Dendritic cell treated with granulocyte-macrophage colony-stimulating factor and Interleukin-4, amounts not matched to agents 40 ng/mL and 50 ng/mL, for 4 days (primary cell): Measurements from ENCODE around the gene RHBDF2.
A peak's percentile ranks its signal among the peaks of the same experiment; 100 is the strongest.

Source experiments
- H3K27ac Mint-ChIP-seq: one replicate; pipeline ENCODE4 v1.8.0; 2022; ENCODE audit warnings: mild to moderate bottlenecking, mixed read lengths
- H3K27me3 Mint-ChIP-seq: one replicate; pipeline ENCODE4 v1.8.0; 2022; ENCODE audit warnings: mild to moderate bottlenecking, mixed read lengths
- H3K36me3 Mint-ChIP-seq: one replicate; pipeline ENCODE4 v1.8.0; 2022; ENCODE audit warnings: low read depth, mixed read lengths
- H3K4me1 Mint-ChIP-seq: one replicate; pipeline ENCODE4 v1.8.0; 2022; ENCODE audit warnings: low read depth, mixed read lengths
- H3K4me3 Mint-ChIP-seq: one replicate; pipeline ENCODE4 v1.8.0; 2022; ENCODE audit warnings: mild to moderate bottlenecking, moderate library complexity, mixed read lengths
- H3K9me3 Mint-ChIP-seq: one replicate; pipeline ENCODE4 v1.8.0; 2022; ENCODE audit warnings: mixed read lengths
- intact Hi-C: fragments of 100-400 bp; cut with micrococcal nuclease; formaldehyde crosslinking; loops from one replicate; pipeline ENCODE4 v1.15.0; 2022

RHBDF2 gene

GRCh38 chr17:76480632-76481031 lies 20.6 kb downstream of the RHBDF2 start:
- Mint-ChIP-seq H3K4me3 (peak overlapping the region; percentile 0), H3K4me1 (peaks cover 51% of the 10 kb centered on the region), H3K36me3 (peaks cover 53% of the 10 kb centered on the region), H3K27me3 (peaks cover 4% of the 10 kb centered on the region), H3K9me3 (no peaks in the 10 kb centered on the region), H3K27ac (peak overlapping the region; percentile 58)
- intact Hi-C loops: no loop called here

DNA sequence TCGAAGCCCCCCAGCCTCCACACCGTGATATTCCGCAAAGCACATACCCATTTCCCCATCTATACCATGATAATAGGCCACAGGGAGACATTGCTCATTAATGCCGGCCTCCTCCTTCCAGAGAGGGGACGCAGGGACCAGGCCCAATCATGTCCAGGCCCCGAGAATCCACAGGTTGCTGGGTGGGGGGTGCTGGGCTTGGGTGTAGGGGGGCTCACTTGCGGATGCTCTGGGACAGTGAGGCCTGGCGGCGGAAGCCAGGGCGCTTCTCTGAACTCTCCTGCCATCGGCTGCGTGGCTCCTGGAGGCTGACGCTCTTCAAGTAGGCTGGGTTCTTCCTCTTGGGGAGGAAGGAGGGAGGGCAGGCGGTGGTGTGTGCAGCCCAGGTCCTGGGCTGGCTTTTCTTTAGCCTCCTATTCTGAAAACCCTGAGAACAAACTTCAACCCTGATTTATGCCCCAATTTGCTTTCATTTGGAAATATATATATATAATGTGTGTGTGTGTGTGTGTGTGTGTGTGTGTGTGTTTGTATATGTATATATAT lies 21.6 kb downstream of the RHBDF2 start:
- H3K36me3 Mint-ChIP-seq: peaks cover 62% of the 10 kb centered on the region
- H3K9me3 Mint-ChIP-seq: no peaks in the 10 kb centered on the region
- peaks cover 2% of the 10 kb centered on the region for H3K27me3 Mint-ChIP-seq
- peaks cover 44% of the 10 kb centered on the region for H3K4me1 Mint-ChIP-seq
- intact Hi-C loops: no loop called here
- H3K27ac Mint-ChIP-seq: no peak overlapping the region
- no peak overlapping the region for H3K4me3 Mint-ChIP-seq

GRCh38 chr17:76478730-76479514 lies 22.3 kb downstream of the RHBDF2 start:
- intact Hi-C loops: no loop called here
- H3K27ac Mint-ChIP-seq: no peak overlapping the region
- no peak overlapping the region for H3K4me3 Mint-ChIP-seq
- H3K9me3 Mint-ChIP-seq: no peaks in the 10 kb centered on the region
- no peaks in the 10 kb centered on the region for H3K27me3 Mint-ChIP-seq
- H3K36me3 Mint-ChIP-seq: peaks cover 64% of the 10 kb centered on the region
- peaks cover 38% of the 10 kb centered on the region for H3K4me1 Mint-ChIP-seq

GRCh38 chr17:76478097-76478496 lies 23.1 kb downstream of the RHBDF2 start:
- Mint-ChIP-seq H3K36me3 (peaks cover 72% of the 10 kb centered on the region), H3K27ac (no peak overlapping the region), H3K4me1 (peaks cover 29% of the 10 kb centered on the region), H3K9me3 (no peaks in the 10 kb centered on the region), H3K4me3 (no peak overlapping the region), H3K27me3 (no peaks in the 10 kb centered on the region)
- intact Hi-C loops: no loop called here

GRCh38 chr17:76477576-76477975 lies 23.6 kb downstream of the RHBDF2 start:
- no peak overlapping the region for H3K4me3 Mint-ChIP-seq
- H3K36me3 Mint-ChIP-seq: peaks cover 77% of the 10 kb centered on the region
- H3K27me3 Mint-ChIP-seq: no peaks in the 10 kb centered on the region
- no peak overlapping the region for H3K27ac Mint-ChIP-seq
- H3K9me3 Mint-ChIP-seq: no peaks in the 10 kb centered on the region
- peaks cover 29% of the 10 kb centered on the region for H3K4me1 Mint-ChIP-seq
- intact Hi-C loops: no loop called here

GRCh38 chr17:76476736-76477135 lies 24.5 kb downstream of the RHBDF2 start:
- Mint-ChIP-seq H3K9me3 (no peaks in the 10 kb centered on the region), H3K4me3 (no peak overlapping the region), H3K4me1 (peaks cover 23% of the 10 kb centered on the region), H3K36me3 (peaks cover 86% of the 10 kb centered on the region), H3K27me3 (no peaks in the 10 kb centered on the region), H3K27ac (no peak overlapping the region)
- intact Hi-C loops: no loop called here

DNA sequence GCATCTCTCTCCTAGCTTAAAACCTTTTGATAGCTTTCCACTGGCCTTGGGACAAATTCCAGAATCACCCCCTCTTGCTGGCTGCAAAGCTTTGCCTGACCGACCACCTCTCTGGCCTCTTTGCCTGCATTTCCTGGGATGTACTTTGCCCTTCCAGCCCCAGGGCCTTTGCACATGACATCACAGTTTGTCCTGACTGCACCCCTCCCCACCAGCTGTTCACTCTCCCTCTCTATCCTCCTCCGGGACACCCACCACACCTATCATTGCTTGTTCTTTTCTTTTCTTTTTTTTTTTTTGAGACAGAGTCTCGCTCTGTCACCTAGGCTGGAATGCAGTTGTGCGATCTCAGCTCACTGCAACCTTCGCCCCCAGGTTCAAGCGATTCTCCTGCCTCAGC lies 25.9 kb downstream of the RHBDF2 start:
- intact Hi-C loops: no loop called here
- H3K27me3 Mint-ChIP-seq: no peaks in the 10 kb centered on the region
- H3K4me3 Mint-ChIP-seq: no peak overlapping the region
- H3K9me3 Mint-ChIP-seq: no peaks in the 10 kb centered on the region
- no peak overlapping the region for H3K27ac Mint-ChIP-seq
- H3K4me1 Mint-ChIP-seq: peaks cover 9% of the 10 kb centered on the region
- H3K36me3 Mint-ChIP-seq: peaks cover 93% of the 10 kb centered on the region

- Mint-ChIP-seq H3K9me3 (no peaks in the 10 kb centered on the region), H3K36me3 (peaks cover 92% of the 10 kb centered on the region), H3K27ac (no peak overlapping the region), H3K4me3 (no peak overlapping the region), H3K4me1 (peaks cover 8% of the 10 kb centered on the region), H3K27me3 (no peaks in the 10 kb centered on the region)
- intact Hi-C loops: no loop called here
Observed at GRCh38 chr17:76474894-76475293, 26.3 kb downstream of the RHBDF2 start.

DNA sequence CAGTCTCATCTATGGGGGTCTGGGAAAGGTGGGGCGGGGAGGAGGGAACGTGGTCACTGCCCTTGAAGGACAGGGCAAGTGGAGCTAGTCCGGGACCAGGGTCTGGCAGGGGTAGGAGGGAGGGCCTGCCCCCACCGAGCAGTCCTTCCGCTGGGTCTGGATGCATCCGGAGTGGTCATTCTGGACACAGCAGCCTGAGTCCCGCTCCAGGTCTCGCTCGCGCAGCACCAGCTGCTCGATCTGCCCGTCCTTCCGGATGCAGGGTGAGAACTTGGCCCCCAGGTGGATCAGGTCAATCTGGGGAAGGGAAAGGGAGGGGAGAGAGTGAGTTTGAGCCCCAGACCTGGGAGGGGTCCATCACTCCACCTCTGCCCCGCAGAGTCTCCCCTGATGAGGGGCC lies 27.0 kb downstream of the RHBDF2 start:
- peaks cover 89% of the 10 kb centered on the region for H3K36me3 Mint-ChIP-seq
- intact Hi-C loops: no loop called here
- H3K4me3 Mint-ChIP-seq: no peak overlapping the region

DNA sequence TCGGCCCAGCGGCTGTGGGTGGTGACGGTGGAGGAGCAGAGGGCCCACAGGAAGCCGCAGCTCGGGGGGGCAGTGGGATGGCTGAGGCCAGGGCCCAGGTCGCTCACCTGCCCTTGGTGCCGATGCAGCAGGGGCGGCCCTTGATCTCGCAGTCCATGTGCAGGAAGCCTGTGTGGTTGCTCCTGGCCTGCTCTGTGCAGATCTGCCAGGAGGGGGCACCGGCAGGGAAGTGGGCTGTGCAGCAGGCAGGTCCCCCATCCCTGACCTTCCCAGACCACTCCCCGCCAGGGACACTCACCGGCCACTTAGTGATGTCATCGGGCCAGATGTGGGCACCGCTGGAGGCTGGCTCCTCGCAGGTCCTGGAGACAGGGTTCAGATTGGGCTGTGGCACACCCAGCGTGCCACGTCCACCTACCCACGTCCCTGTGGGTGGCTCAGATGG lies 27.7 kb downstream of the RHBDF2 start:
- Mint-ChIP-seq H3K9me3 (no peaks in the 10 kb centered on the region), H3K27me3 (no peaks in the 10 kb centered on the region), H3K4me1 (no peaks in the 10 kb centered on the region), H3K36me3 (peaks cover 82% of the 10 kb centered on the region), H3K27ac (no peak overlapping the region), H3K4me3 (no peak overlapping the region)
- intact Hi-C loops: no loop called here

More for the DNA sequence above, 27.0 kb downstream of the RHBDF2 start:
- no peaks in the 10 kb centered on the region for H3K27me3 Mint-ChIP-seq
- H3K4me1 Mint-ChIP-seq: peaks cover 3% of the 10 kb centered on the region
- H3K27ac Mint-ChIP-seq: no peak overlapping the region
- no peaks in the 10 kb centered on the region for H3K9me3 Mint-ChIP-seq

GRCh38 chr17:76472726-76473125 lies 28.5 kb downstream of the RHBDF2 start:
- Mint-ChIP-seq H3K4me3 (no peak overlapping the region), H3K4me1 (no peaks in the 10 kb centered on the region), H3K9me3 (no peaks in the 10 kb centered on the region), H3K27ac (no peak overlapping the region), H3K27me3 (no peaks in the 10 kb centered on the region), H3K36me3 (peaks cover 74% of the 10 kb centered on the region)
- intact Hi-C loops: no loop called here

- H3K4me3 Mint-ChIP-seq: no peak overlapping the region
- no peaks in the 10 kb centered on the region for H3K4me1 Mint-ChIP-seq
- intact Hi-C loops: no loop called here
- H3K27ac Mint-ChIP-seq: no peak overlapping the region
- no peaks in the 10 kb centered on the region for H3K9me3 Mint-ChIP-seq
- peaks cover 69% of the 10 kb centered on the region for H3K36me3 Mint-ChIP-seq
- no peaks in the 10 kb centered on the region for H3K27me3 Mint-ChIP-seq
Observed at GRCh38 chr17:76472258-76472645, 29.0 kb downstream of the RHBDF2 start.

DNA sequence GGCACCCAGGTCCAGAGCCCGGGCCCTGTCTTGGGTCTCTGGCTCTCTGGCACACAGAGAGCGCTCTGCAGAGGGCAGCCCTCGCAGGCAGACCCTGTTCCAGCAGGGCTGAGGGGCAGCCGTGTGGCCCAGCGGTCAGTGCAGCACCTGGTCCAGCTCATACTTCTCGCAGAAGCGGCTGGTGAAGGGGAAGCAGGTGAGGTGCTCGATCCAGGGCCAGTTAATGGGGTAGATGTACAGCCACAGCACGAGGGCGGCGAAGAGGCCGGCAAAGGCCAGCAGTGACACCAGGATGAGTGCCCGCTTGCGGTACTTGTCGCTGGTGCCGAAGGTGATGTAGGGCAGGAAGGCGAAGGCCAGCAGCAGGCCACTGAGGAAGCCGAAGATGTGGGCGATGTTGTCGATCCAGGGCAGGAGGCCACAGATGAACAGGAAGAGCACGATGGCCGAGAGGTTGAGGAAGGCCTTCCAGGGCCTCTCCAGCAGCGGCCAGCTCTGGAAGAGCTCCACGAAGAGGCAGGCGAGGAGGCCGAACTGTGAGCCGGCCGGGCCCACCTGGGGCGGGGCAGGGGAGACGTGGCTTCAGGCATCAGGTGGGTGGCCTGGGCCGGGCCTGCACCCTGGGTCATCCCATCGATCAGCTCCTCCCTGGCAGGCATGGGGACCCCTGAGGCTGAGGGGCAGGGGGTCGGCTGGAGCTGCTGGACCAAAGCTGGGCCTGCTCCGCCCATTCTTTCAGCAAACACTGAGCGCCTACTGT lies 29.5 kb downstream of the RHBDF2 start:
- Mint-ChIP-seq H3K4me3 (no peak overlapping the region), H3K27me3 (no peaks in the 10 kb centered on the region), H3K27ac (no peak overlapping the region), H3K9me3 (no peaks in the 10 kb centered on the region), H3K4me1 (no peaks in the 10 kb centered on the region), H3K36me3 (peaks cover 63% of the 10 kb centered on the region)
- intact Hi-C loops: no loop called here

GRCh38 chr17:76469991-76470739 lies 31.1 kb downstream of the RHBDF2 start:
- Mint-ChIP-seq H3K9me3 (no peaks in the 10 kb centered on the region), H3K4me1 (peaks cover 7% of the 10 kb centered on the region), H3K27me3 (no peaks in the 10 kb centered on the region), H3K27ac (no peak overlapping the region), H3K36me3 (peaks cover 48% of the 10 kb centered on the region), H3K4me3 (no peak overlapping the region)
- intact Hi-C loops: no loop called here
